ENCODE measurements around the gene DLGAP1. TPM values are rescaled to one million over a fixed set of nuclear protein-coding genes. Genes with fewer than 3 reads are reported as not detected.

DLGAP1 gene
- total and polyA plus RNA-seq, 4 donors: 16.5 to 30.7 (median 29.7) TPM

DNA sequence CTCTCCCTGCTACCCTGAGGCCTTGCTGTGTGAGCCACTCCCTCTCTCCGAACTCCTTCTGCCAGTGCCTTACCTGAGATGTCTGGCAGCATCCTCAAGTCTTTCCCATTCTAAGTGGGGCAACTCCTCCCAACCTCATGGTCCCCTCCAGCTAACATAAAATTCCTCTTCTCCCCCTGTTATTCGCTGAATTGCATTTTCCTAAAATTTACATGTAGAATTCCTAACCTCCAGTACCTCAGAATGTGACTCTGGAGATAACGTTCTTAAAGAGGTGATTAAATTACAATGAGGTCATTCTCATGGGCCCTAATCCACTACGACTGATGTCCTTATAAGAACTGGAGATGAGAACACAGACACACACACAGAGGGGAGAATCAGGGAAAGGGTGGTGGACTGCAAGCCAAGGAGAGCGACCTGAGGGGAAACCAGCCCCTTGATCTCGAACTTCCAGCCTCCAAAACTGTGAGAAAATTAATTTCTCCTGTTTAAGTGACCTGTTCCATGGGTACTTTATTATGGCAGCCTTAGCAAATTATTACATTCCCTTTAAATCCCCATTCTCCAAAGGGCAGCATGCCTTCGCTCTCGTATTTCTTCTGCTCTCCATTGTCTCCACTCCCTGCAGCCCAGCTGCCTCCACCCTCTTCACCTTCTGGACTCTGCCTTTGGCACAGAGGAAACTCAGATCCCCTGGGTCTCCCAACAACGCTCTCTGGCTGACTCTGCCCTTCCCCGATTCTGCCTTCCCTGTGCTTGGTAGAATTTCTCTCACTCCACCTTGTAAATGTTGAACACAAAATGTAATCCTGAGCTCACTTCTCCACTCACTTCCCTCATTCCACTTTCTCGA is 934.6 kb downstream of the DLGAP1 start:
- Histone ChIP-seq H3K9me3 (ENCODE audit: control insufficient read depth, insufficient read depth, low read length) (peaks cover 3% of the 10 kb centered on the region), H3K27me3 (ENCODE audit: control insufficient read depth, insufficient read depth, low read length) (no peaks in the 10 kb centered on the region), H3K27ac (ENCODE audit: low read depth, low read length) (no peak overlapping the region), H3K4me3 (ENCODE audit: low read depth, low read length) (no peak overlapping the region), H3K36me3 (ENCODE audit: control insufficient read depth, insufficient read depth, low read length) (no peaks in the 10 kb centered on the region), H3K4me1 (ENCODE audit: control insufficient read depth, insufficient read depth, low read length) (peaks cover 3% of the 10 kb centered on the region)
- WGBS (ENCODE audit: insufficient coverage): 51% methylated on average over 5 of the region's 11 CpGs
- no peak for DNase-seq (ENCODE audit: low read depth in 4 of 6, low spot score in 6 of 6)

DNA sequence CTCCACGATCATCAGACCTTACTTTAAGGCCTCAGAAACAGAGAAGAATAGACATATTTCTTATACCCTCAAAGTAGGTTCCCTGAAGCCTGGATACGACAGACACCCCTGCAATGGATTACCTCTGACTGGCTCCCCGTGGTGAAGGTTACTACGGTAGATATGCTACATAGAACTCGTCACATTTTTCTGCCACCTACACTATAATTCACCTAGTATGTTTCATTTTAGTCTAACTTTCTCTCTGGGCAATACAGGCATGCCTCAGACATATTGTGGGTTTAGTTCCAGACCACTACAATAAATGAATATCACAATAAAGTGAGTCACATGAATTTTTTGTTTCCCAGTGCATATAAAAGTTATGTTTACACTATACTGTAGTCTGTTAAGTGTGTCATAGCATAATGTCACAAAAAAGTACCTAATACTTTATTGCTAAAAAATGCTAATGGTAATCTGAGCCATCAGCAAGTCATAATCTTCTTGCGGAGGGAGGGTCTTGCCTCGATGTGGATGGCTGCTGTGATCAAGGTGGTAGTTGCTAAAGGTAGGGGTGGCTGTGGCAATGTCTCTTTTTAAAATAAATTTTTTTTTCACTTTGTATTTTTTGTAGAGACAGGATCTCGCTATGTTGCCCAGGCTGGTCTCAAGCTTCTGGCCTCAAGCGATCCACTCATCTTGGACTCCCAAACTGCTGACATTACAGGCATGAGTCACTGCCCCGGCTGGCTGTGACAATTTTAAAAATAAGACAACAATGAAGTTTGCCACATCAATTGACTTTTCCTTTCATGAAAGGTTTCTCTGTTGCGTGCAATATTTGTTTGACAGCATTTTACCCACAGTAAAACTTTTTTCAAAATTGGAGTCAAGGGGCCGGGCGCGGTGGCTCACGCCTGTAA is 940.5 kb downstream of the DLGAP1 start:
- Histone ChIP-seq H3K27ac (ENCODE audit: low read depth, low read length) (no peak overlapping the region), H3K4me3 (ENCODE audit: low read depth, low read length) (no peak overlapping the region), H3K36me3 (ENCODE audit: control insufficient read depth, insufficient read depth, low read length) (no peaks in the 10 kb centered on the region), H3K4me1 (ENCODE audit: control insufficient read depth, insufficient read depth, low read length) (peaks cover 3% of the 10 kb centered on the region), H3K27me3 (ENCODE audit: control insufficient read depth, insufficient read depth, low read length) (no peaks in the 10 kb centered on the region), H3K9me3 (ENCODE audit: control insufficient read depth, insufficient read depth, low read length) (no peaks in the 10 kb centered on the region)
- WGBS (ENCODE audit: insufficient coverage): 98% methylated on average over 9 of the region's 15 CpGs
- no peak for DNase-seq (ENCODE audit: low read depth in 4 of 6, low spot score in 6 of 6)

DNA sequence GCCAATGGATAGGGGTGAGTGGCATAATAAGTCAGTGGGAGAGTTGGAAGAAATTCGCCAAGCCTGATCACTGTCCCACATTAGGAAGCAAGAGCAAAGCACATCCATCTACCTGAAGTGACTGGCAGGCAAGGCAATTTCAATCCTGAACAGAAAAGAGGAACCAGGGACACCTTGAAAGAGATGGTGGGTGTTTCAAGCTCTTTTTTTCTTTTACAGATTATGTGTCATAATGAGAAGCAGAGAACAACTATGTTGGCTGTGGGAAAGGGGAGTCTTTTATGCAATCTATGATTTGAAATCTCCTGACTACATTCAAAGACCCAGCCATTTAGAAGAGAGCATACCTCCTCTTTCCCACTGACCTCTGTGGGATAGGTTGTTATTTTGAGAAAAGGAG is 941.6 kb downstream of the DLGAP1 start:
- no peaks in the 10 kb centered on the region for H3K36me3 ChIP-seq (ENCODE audit: control insufficient read depth, insufficient read depth, low read length)
- no peak overlapping the region for H3K27ac ChIP-seq (ENCODE audit: low read depth, low read length)
- WGBS (ENCODE audit: insufficient coverage): 60% methylated on average over 1 of the region's 1 CpG
- H3K4me3 ChIP-seq (ENCODE audit: low read depth, low read length): no peak overlapping the region
- H3K27me3 ChIP-seq (ENCODE audit: control insufficient read depth, insufficient read depth, low read length): no peaks in the 10 kb centered on the region
- peaks cover 8% of the 10 kb centered on the region for H3K4me1 ChIP-seq (ENCODE audit: control insufficient read depth, insufficient read depth, low read length)
- DNase-seq (ENCODE audit: low read depth in 4 of 6, low spot score in 6 of 6): no peak
- H3K9me3 ChIP-seq (ENCODE audit: control insufficient read depth, insufficient read depth, low read length): no peaks in the 10 kb centered on the region

DNA sequence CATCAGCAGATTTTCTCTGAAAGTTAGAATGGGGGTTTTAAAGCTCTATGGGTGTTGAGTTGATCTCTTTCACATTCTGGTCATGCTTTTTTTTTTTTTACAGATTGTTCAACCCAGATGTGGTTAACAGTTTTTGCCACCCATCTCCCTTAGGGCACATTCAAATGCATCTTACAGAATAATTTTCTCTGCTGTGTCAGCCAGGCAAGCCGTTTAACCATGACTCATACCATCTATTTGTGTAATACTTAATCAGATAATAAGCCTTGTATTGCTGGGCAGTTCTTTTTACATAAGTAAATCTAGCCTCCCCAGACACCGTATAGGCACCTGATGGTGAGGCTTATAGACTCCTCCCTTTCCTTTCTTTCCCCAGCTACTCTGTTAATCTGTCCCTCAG is 943.1 kb downstream of the DLGAP1 start:
- Histone ChIP-seq H3K9me3 (ENCODE audit: control insufficient read depth, insufficient read depth, low read length) (no peaks in the 10 kb centered on the region), H3K27me3 (ENCODE audit: control insufficient read depth, insufficient read depth, low read length) (no peaks in the 10 kb centered on the region), H3K36me3 (ENCODE audit: control insufficient read depth, insufficient read depth, low read length) (no peaks in the 10 kb centered on the region), H3K4me3 (ENCODE audit: low read depth, low read length) (no peak overlapping the region), H3K4me1 (ENCODE audit: control insufficient read depth, insufficient read depth, low read length) (peaks cover 8% of the 10 kb centered on the region), H3K27ac (ENCODE audit: low read depth, low read length) (no peak overlapping the region)
- DNase-seq (ENCODE audit: low read depth in 4 of 6, low spot score in 6 of 6): no peak
- no CpG with 5 or more reads among the region's 2 CpGs for WGBS (ENCODE audit: insufficient coverage)

DNA sequence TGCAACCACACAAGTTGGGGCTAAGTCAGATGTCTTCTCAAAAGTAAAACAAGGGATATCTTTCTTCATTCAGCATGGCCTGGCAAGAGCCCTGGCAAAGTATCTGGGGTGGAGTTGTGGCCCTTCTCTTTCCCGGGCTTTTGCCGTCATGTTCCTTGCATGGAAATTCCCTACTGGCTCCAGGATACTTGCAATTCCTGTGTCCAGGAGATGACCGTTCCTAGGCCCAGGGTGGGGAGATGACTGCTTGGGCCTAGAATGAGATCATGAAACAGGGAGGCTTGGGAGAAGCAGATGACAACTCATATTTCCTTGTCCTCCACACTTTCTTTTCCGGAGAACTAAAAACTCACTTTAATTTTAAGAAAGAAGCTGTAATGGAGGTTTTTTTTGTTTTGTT is 944.2 kb downstream of the DLGAP1 start:
- H3K27me3 ChIP-seq (ENCODE audit: control insufficient read depth, insufficient read depth, low read length): no peaks in the 10 kb centered on the region
- no peaks in the 10 kb centered on the region for H3K9me3 ChIP-seq (ENCODE audit: control insufficient read depth, insufficient read depth, low read length)
- H3K4me3 ChIP-seq (ENCODE audit: low read depth, low read length): no peak overlapping the region
- H3K36me3 ChIP-seq (ENCODE audit: control insufficient read depth, insufficient read depth, low read length): no peaks in the 10 kb centered on the region
- no peak overlapping the region for H3K27ac ChIP-seq (ENCODE audit: low read depth, low read length)
- peaks cover 8% of the 10 kb centered on the region for H3K4me1 ChIP-seq (ENCODE audit: control insufficient read depth, insufficient read depth, low read length)
- WGBS (ENCODE audit: insufficient coverage): no CpG with 5 or more reads among the region's 4 CpGs
- no peak for DNase-seq (ENCODE audit: low read depth in 4 of 6, low spot score in 6 of 6)

DNA sequence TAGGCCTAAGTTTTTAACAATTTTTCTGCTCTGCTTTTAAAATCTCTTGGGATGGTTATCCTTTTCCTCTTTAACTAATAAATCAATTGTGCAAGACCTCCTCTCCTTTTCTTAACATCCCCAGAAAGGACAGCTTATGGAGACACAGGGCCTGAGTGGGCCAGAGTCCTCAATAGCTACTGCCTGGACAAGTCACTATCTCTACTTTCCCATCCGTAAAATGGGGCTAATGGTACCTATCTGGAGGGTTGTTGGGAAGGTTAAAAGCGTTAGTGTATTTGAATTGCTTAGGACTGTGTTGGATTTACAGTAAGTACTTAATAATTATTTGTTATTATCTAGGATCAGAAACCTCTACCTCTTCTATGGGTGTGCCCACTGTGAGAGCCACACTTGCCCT is 945.1 kb downstream of the DLGAP1 start:
- DNase-seq (ENCODE audit: low read depth in 4 of 6, low spot score in 6 of 6): no peak
- H3K27ac ChIP-seq (ENCODE audit: low read depth, low read length): no peak overlapping the region
- no peaks in the 10 kb centered on the region for H3K9me3 ChIP-seq (ENCODE audit: control insufficient read depth, insufficient read depth, low read length)
- WGBS (ENCODE audit: insufficient coverage): no CpG with 5 or more reads among the region's 2 CpGs
- H3K27me3 ChIP-seq (ENCODE audit: control insufficient read depth, insufficient read depth, low read length): no peaks in the 10 kb centered on the region
- no peaks in the 10 kb centered on the region for H3K36me3 ChIP-seq (ENCODE audit: control insufficient read depth, insufficient read depth, low read length)
- H3K4me1 ChIP-seq (ENCODE audit: control insufficient read depth, insufficient read depth, low read length): peaks cover 8% of the 10 kb centered on the region
- H3K4me3 ChIP-seq (ENCODE audit: low read depth, low read length): no peak overlapping the region

DNA sequence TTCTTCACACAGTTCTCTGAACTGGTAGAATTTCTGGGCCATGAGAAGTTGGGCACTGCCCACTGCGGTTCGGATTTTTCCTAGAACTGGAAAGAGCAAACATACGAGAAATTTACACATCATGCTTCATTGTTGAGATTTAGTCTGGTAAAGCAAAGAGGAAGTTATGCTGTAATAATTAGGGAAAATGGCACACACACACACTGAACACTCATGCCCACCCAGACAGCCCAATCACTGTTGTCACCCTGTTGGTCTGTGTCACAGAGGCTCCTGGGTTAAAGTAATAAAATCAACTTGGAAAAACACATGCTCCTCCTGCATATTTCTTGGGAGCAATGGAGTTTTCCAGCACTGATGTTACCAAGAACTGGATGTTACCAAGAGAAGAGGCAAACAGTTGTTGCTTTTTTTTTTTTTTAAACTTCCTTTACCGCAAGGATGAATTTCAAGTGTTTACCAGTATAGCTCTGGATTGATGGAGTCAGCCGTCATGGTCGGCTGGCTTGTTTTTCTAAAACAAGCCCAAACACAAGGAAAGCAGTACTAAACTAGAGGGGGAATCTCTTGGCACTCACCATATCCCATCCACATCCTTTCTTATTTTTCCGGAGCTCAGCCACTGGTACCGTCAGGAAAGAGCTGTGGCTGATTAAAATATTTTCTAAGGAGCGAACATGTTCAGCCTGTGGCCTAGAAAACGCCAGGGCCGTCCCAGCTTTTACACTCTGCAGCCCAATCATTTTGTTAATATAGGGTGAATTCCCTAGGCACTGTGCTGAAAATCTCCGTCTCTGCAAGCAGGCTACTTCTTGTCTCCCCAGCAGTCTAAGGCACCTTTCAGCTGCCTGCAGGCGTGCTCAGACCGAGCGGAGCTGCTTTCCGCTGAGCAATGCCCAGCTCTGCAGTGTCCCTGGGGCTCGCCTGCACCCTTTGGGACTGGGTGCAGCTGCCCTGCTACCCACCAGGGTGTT is 946.2 kb downstream of the DLGAP1 start:
- no peaks in the 10 kb centered on the region for H3K36me3 ChIP-seq (ENCODE audit: control insufficient read depth, insufficient read depth, low read length)
- H3K27me3 ChIP-seq (ENCODE audit: control insufficient read depth, insufficient read depth, low read length): no peaks in the 10 kb centered on the region
- H3K4me3 ChIP-seq (ENCODE audit: low read depth, low read length): no peak overlapping the region
- DNase-seq (ENCODE audit: low read depth in 4 of 6, low spot score in 6 of 6): no peak
- H3K9me3 ChIP-seq (ENCODE audit: control insufficient read depth, insufficient read depth, low read length): no peaks in the 10 kb centered on the region
- no peak overlapping the region for H3K27ac ChIP-seq (ENCODE audit: low read depth, low read length)
- H3K4me1 ChIP-seq (ENCODE audit: control insufficient read depth, insufficient read depth, low read length): peaks cover 8% of the 10 kb centered on the region
- WGBS (ENCODE audit: insufficient coverage): 51% methylated on average over 9 of the region's 17 CpGs

DNA sequence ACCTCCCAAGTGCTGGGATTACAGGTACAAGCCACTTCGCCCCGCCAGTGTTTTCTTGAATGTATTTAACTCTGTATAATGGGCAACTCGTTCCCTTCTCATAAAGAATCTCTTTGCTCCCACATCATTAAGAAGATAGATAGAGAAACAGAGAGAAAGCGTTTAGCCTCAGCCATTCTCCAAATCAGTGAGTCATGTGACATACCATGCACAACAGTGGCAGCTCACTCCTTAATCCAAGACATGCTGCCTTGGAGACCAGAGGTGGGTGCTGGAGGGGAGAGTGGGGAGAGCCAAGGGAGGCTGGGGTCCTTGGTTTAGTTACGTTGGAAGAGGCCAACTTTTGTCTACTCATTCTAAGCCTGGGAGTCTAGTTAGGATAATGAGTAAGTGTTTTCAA is 950.5 kb downstream of the DLGAP1 start:
- Histone ChIP-seq H3K4me3 (ENCODE audit: low read depth, low read length) (no peak overlapping the region), H3K4me1 (ENCODE audit: control insufficient read depth, insufficient read depth, low read length) (peaks cover 8% of the 10 kb centered on the region), H3K27ac (ENCODE audit: low read depth, low read length) (no peak overlapping the region), H3K27me3 (ENCODE audit: control insufficient read depth, insufficient read depth, low read length) (no peaks in the 10 kb centered on the region), H3K9me3 (ENCODE audit: control insufficient read depth, insufficient read depth, low read length) (no peaks in the 10 kb centered on the region), H3K36me3 (ENCODE audit: control insufficient read depth, insufficient read depth, low read length) (no peaks in the 10 kb centered on the region)
- no CpG with 5 or more reads among the region's 5 CpGs for WGBS (ENCODE audit: insufficient coverage)
- no peak for DNase-seq (ENCODE audit: low read depth in 4 of 6, low spot score in 6 of 6)

DNA sequence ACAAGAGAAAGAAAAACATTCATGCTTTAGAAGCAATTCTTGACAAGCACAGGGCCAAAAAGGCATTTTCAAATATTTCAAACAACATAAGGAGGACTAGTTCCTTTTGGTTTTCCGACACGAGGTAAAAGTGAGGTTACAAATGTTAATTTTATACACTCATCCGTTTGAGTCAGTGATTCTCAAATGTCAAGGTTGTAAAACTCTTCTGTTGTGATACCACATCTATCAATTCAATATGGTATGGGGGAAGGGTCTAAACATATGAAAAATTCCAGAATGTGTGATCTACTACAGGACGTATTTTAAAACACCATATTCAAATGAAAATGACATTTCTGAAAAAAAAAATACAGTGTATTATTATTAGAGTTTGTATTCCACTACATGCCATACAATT is 952.5 kb downstream of the DLGAP1 start:
- Histone ChIP-seq H3K36me3 (ENCODE audit: control insufficient read depth, insufficient read depth, low read length) (no peaks in the 10 kb centered on the region), H3K27me3 (ENCODE audit: control insufficient read depth, insufficient read depth, low read length) (no peaks in the 10 kb centered on the region), H3K4me1 (ENCODE audit: control insufficient read depth, insufficient read depth, low read length) (peaks cover 9% of the 10 kb centered on the region), H3K9me3 (ENCODE audit: control insufficient read depth, insufficient read depth, low read length) (no peaks in the 10 kb centered on the region), H3K4me3 (ENCODE audit: low read depth, low read length) (no peak overlapping the region), H3K27ac (ENCODE audit: low read depth, low read length) (no peak overlapping the region)
- DNase-seq (ENCODE audit: low read depth in 4 of 6, low spot score in 6 of 6): no peak
- no CpG with 5 or more reads among the region's 4 CpGs for WGBS (ENCODE audit: insufficient coverage)

All from spinal cord (tissue), 10 donors.